ENCODE measurements around the gene GON7. TPM values are rescaled to one million over a fixed set of nuclear protein-coding genes. Genes with fewer than 3 reads are reported as not detected.
A peak's percentile ranks its signal among the peaks of the same experiment; 100 is the strongest.

Gene GON7
- total RNA-seq, 1 donor from 2014 or later = 5.4 TPM

GRCh38 chr14:93184391-93185348 is 22.2 kb downstream of the GON7 start, which contains the start of the genes LYSET and MOAP1:
Gene LYSET (plus strand): TSS chr14:93185317. CDS start chr14:93185406, 89 bp downstream.
Gene MOAP1 (minus strand): TSS chr14:93184897. CDS start chr14:93184242, 655 bp downstream.
- Histone ChIP-seq H3K27ac (ENCODE audit: low read depth, low read length) (peak within 1 kb of the TSS; percentile 82), H3K4me1 (ENCODE audit: insufficient read depth, low read length) (peaks cover 6% of the 10 kb centered on the region), H3K9ac (ENCODE audit: low read length) (peak within 1 kb of the TSS; percentile 99), H3K9me3 (ENCODE audit: insufficient read depth, low read depth, low read length) (no peaks in the 10 kb centered on the region), H3K36me3 (ENCODE audit: insufficient read depth, low read length) (peaks cover 5% of the 10 kb centered on the region), H3K4me2 (ENCODE audit: low read length) (peak within 1 kb of the TSS; percentile 100), H3K27me3 (ENCODE audit: insufficient read depth, low read length) (no peaks in the 10 kb centered on the region), H3K79me2 (ENCODE audit: insufficient read depth, low read length) (peaks cover 28% of the 10 kb centered on the region), H3K4me3 (ENCODE audit: insufficient read depth, low read depth, low read length) (peak within 1 kb of the TSS; percentile 98), H4K20me1 (ENCODE audit: insufficient read depth, low read length) (peaks cover 15% of the 10 kb centered on the region), H2AFZ (ENCODE audit: low read depth, low read length) (peak within 1 kb of the TSS; percentile 98)
- peak; percentile 73 for DNase-seq (ENCODE audit: low read depth)
- FAIRE-seq = no peak
- Mint-ChIP-seq H3K4me3 (ENCODE audit: unreplicated experiment) (peak within 1 kb of the TSS; percentile 97), H3K27ac (ENCODE audit: unreplicated experiment) (peak within 1 kb of the TSS; percentile 91), H3K27me3 (ENCODE audit: low read depth, unreplicated experiment) (peaks cover 1% of the 10 kb centered on the region), H3K4me1 (ENCODE audit: low read depth, unreplicated experiment) (peaks cover 6% of the 10 kb centered on the region), H3K9me3 (ENCODE audit: unreplicated experiment) (no peaks in the 10 kb centered on the region), H3K36me3 (ENCODE audit: low read depth, unreplicated experiment) (peaks cover 3% of the 10 kb centered on the region)
- TF ChIP-seq CTCF (IDR thresholded peaks at IDR 0.05; ENCODE audit: insufficient read depth, low read depth, low read length) = no peak
- TF ChIP-seq EZH2 (IDR thresholded peaks at IDR 0.05; ENCODE audit: insufficient read depth, low read length) = no peak

GRCh38 chr14:93183596-93184317 is 23.1 kb downstream of the GON7 start:
- Mint-ChIP-seq H3K27ac (ENCODE audit: unreplicated experiment) (peak overlapping the region; percentile 48), H3K36me3 (ENCODE audit: low read depth, unreplicated experiment) (peaks cover 3% of the 10 kb centered on the region), H3K9me3 (ENCODE audit: unreplicated experiment) (no peaks in the 10 kb centered on the region), H3K4me3 (ENCODE audit: unreplicated experiment) (peak overlapping the region; percentile 92), H3K4me1 (ENCODE audit: low read depth, unreplicated experiment) (peaks cover 6% of the 10 kb centered on the region), H3K27me3 (ENCODE audit: low read depth, unreplicated experiment) (peaks cover 2% of the 10 kb centered on the region)
- DNase-seq (ENCODE audit: low read depth) = no peak
- peak overlapping the region; percentile 99 for H3K9ac ChIP-seq (ENCODE audit: low read length)
- H3K9me3 ChIP-seq (ENCODE audit: insufficient read depth, low read depth, low read length) = no peaks in the 10 kb centered on the region
- peak overlapping the region; percentile 98 for H2AFZ ChIP-seq (ENCODE audit: low read depth, low read length)
- peak overlapping the region; percentile 98 for H3K4me3 ChIP-seq (ENCODE audit: insufficient read depth, low read depth, low read length)
- FAIRE-seq = no peak
- peak overlapping the region; percentile 82 for H3K27ac ChIP-seq (ENCODE audit: low read depth, low read length)
- TF ChIP-seq CTCF (IDR thresholded peaks at IDR 0.05; ENCODE audit: insufficient read depth, low read depth, low read length) (no peak), EZH2 (IDR thresholded peaks at IDR 0.05; ENCODE audit: insufficient read depth, low read length) (no peak)
- no peaks in the 10 kb centered on the region for H3K27me3 ChIP-seq (ENCODE audit: insufficient read depth, low read length)
- peaks cover 28% of the 10 kb centered on the region for H3K79me2 ChIP-seq (ENCODE audit: insufficient read depth, low read length)
- H3K4me1 ChIP-seq (ENCODE audit: insufficient read depth, low read length) = peaks cover 6% of the 10 kb centered on the region
- peaks cover 15% of the 10 kb centered on the region for H4K20me1 ChIP-seq (ENCODE audit: insufficient read depth, low read length)
- H3K4me2 ChIP-seq (ENCODE audit: low read length) = peak overlapping the region; percentile 100
- peaks cover 5% of the 10 kb centered on the region for H3K36me3 ChIP-seq (ENCODE audit: insufficient read depth, low read length)

Data from astrocyte (in vitro differentiated cells and primary cell).